Ishikawa (cell line): ENCODE results near the gene EIF6.
A peak's percentile ranks its signal among the peaks of the same experiment; 100 is the strongest.

Source experiments
- CEBPB ChIP-seq: IDR thresholded peaks from 2 replicates; pipeline ENCODE4 v1.6.1; 2012
- CREB1 ChIP-seq: IDR thresholded peaks from 2 replicates; pipeline ENCODE4 v1.6.1; 2012; ENCODE audit warnings: low read depth
- EP300 ChIP-seq: IDR thresholded peaks from 2 replicates; pipeline ENCODE4 v1.6.1; 2012; ENCODE audit warnings: borderline replicate concordance
- FOXM1 ChIP-seq: IDR thresholded peaks from 2 replicates; pipeline ENCODE4 v1.6.1; 2012; ENCODE audit warnings: low read depth, borderline replicate concordance
- NFIC ChIP-seq: IDR thresholded peaks from 2 replicates; pipeline ENCODE4 v1.6.1; 2012
- RAD21 ChIP-seq: IDR thresholded peaks from 2 replicates; pipeline ENCODE4 v1.6.1; 2012; ENCODE audit warnings: low read depth
- REST ChIP-seq: IDR thresholded peaks from 2 replicates; pipeline ENCODE4 v1.6.1; 2012; ENCODE audit warnings: low read depth, mild to moderate bottlenecking
- TEAD4 ChIP-seq: IDR thresholded peaks from 2 replicates; pipeline ENCODE4 v1.6.1; 2012
- USF1 ChIP-seq: IDR thresholded peaks from 2 replicates; pipeline ENCODE4 v1.6.1; 2012
- TF ChIP-seq, protein P1 (sequence below): IDR thresholded peaks from 2 replicates; pipeline ENCODE4 v1.6.1; 2012

DNA sequence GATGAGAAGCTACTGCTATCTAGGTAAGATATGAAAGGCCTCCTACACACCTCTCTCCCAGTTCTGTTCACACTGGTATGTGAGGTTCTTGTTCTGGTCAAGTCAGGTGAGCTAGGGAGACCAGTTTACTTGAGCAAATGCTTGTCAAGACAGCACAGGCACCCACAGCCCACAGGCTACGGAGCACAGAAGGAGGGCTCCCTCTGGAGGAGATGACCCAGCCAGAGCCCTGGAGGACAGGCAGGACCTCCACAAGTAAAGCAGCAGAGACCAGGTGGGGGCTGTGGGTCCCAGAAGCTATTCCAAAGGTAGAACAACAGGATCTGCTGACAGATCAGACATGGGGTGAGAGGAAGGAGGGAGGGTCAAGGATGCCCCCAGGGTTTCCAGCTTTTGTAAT, 19.8 kb downstream of the EIF6 start:
- TF ChIP-seq NFIC: no peak
- TF ChIP-seq CEBPB: no peak
- no peak for TF ChIP-seq EP300
- TF ChIP-seq CREB1: no peak
- no peak for TF ChIP-seq REST
- no peak for TF ChIP-seq USF1
- TF ChIP-seq RAD21: peak; percentile 62
- no peak for TF ChIP-seq TEAD4
- TF ChIP-seq FOXM1: no peak
- TF ChIP-seq, protein P1, sequence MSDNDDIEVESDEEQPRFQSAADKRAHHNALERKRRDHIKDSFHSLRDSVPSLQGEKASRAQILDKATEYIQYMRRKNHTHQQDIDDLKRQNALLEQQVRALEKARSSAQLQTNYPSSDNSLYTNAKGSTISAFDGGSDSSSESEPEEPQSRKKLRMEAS: no peak
